Vein endothelial cell (primary cell): ENCODE results near the gene TFAP2B. TPM values are rescaled to one million over a fixed set of nuclear protein-coding genes. Genes with fewer than 3 reads are reported as not detected.

Source experiments
- total RNA-seq: library from RNA; depleted of rRNA; stranded (reverse); fragments of >200 nt; gene quantifications from 2 replicates; pipeline ENCODE4 v1.2.3, GENCODE V29; 2012

Gene TFAP2B
- not detected in 2 replicates for total RNA-seq

DNA sequence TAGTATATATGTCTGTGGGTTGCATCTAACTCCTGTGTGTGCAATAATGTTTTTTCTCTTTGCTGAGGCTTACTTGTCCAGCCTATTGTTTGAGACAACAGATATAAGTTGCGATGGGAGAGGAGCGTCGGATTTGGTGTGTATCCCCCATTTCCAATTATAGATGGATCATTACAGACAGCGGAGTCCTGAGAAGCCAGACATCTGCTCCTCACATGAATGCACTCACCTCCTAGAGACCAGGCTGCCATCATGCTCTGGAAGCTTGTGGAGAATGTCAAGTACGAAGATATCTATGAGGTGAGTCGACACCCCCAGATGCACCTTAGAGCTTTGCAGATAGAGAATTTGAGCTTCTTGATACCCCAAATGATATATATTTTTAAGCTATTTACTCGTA is at the start of gene TFAP2B:
Gene TFAP2B, plus strand, starts transcription at position 199 of the 400 bp plus-strand sequence. Its CDS starts 21 bp downstream, at position 220.

Other genes with a start within 250 kb of the TFAP2B start
- gene TFAP2D, start 105.3 kb upstream of the TFAP2B start, total RNA-seq: not detected in 2 replicates